ENCODE measurements around the gene MPC1L.
"Not testable (repeated sequence)": the region's sequence is repeated elsewhere in the genome, so short reads cannot be mapped to it uniquely, and the experiment has no call there.

The MPC1L gene

GRCh38 chrX:40623139-40623536 is at the start of gene MPC1L:
MPC1L (plus strand) TSS chrX:40623428; CDS start chrX:40623566, 138 bp downstream.
- DNase-seq (ENCODE audit: low read depth, low spot score) = no peak
- H3K27ac ChIP-seq = no peak within 1 kb of the TSS

DNA sequence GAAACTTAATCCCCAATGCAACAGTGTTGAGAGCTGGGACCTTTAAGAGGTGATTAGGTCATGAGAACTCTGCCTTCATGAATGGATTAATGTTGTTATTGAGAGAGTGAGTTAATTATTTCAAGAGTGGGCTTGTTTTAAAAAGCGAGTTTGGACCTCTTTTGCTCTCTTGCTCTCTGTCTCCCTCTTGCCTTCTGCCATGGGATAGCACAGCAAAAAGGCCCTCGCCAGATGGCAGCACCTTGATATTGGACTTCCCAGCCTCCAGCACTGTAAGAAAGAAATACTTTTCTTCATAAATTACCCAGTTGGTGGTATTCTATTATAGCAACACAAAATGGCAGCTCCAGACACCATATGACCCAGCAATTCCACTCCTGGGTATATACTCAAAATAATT is 49.5 kb upstream of the MPC1L start:
- DNase-seq (ENCODE audit: low read depth, low spot score) = no peak
- no peak overlapping the region for H3K27ac ChIP-seq

- DNase-seq (ENCODE audit: low read depth, low spot score) = peak; percentile 12
- not testable (repeated sequence) for H3K27ac ChIP-seq
Measured at GRCh38 chrX:40575411-40575810, 47.8 kb upstream of the MPC1L start.

- DNase-seq (ENCODE audit: low read depth, low spot score) = no peak
Measured at GRCh38 chrX:40576291-40576690, 46.9 kb upstream of the MPC1L start.

DNA sequence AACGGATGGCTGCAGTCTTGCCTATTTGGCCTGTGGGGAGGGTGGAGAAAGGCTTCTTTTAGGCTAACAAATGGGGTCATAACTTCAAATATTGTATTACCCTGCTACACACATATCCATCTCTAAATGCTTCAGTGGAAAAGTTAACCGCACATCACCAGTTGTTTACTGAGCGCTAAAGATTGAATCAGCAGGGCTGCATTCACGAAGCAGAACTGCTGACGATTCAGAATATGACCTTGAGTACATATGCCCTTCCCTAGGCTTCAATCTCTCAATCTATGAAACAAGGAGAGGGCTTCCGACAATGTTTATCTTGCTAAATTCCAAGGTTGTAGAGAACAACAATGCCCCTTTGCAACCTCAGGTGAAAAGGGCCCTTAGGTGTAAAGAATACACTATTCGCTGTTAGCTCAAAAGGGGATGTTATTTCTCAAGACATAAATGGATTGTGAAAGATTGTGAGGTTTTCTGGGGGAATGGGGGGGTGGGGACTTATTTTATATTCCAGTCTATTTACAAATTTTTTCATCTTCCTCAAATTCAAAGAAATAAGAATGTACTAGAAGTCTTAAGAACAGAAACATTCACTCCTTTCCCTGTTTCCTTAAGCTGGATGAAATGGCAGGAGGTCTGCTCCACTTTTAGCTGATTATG is 45.1 kb upstream of the MPC1L start:
- no peak for DNase-seq (ENCODE audit: low read depth, low spot score)
- H3K27ac ChIP-seq = no peak overlapping the region

More at GRCh38 chrX:40576291-40576690, 46.9 kb upstream of the MPC1L start:
- no peak overlapping the region for H3K27ac ChIP-seq

DNA sequence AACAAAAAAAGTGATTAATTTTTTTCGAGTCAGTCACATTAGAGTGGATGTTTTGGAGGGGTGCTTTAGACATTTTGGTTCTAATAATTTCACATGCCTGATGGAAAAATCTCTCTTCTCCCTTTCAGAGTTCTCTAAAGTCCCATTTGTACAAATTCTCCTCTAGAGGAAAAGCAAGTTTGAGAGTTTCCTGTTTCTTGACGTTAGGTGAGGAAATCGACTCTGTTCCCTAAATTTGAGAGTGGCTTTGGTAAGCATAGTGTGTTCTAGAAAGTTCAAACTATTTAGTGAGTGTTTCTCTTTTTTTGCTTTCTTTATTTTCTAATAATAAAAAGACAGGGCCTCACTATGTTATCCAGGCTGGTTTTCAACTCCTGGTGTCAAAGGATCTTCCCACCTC is 44.1 kb upstream of the MPC1L start:
- DNase-seq (ENCODE audit: low read depth, low spot score) = no peak
- no peak overlapping the region for H3K27ac ChIP-seq

- DNase-seq (ENCODE audit: low read depth, low spot score) = no peak
Measured at GRCh38 chrX:40579900-40580536, 43.2 kb upstream of the MPC1L start.

DNA sequence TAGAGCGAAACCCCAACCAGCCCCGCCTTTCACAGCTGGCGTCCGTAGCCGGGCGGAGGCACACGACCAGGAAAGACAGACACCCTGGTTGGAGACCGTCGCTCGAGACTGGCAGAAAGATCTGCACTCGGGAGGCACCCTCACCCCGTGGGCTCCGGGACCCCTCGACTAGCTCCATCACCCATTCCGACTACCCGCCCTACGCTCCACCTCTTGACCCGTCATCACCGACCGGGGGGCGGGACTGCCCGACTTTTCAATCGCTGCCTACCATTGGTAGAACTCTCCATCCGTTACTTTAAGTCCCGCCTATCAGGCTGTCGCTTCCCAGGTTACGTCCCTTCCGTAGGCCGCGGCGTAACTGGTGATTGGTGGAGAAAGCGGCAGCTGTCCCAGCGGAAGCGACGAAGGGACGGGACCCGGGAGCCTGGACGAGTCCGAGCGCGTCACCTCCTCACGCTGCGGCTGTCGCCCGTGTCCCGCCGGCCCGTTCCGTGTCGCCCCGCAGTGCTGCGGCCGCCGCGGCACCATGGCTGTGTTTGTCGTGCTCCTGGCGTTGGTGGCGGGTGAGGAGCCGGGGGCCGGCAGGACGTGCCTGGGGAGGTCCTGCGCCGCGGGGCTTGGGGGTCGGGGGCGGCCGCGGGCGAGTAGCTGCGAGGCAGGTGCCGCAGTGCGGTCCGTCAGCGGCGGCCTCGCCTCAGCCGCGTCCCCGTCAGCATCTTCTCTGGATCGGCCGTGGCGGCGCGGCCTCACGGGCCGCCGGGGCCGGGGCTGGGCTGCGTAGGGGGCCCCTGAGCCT is 42.5 kb upstream of the MPC1L start, which contains the start of gene ATP6AP2:
TSS of gene ATP6AP2 (plus strand) at position 434 of the 799 bp plus-strand sequence. CDS start at position 530, 96 bp downstream.
- DNase-seq (ENCODE audit: low read depth, low spot score) = peak; percentile 58

More at GRCh38 chrX:40579900-40580536, 43.2 kb upstream of the MPC1L start:
- peak overlapping the region; percentile 87 for H3K27ac ChIP-seq

GRCh38 chrX:40581336-40581920 is 41.8 kb upstream of the MPC1L start:
- DNase-seq (ENCODE audit: low read depth, low spot score) = peak; percentile 0
- H3K27ac ChIP-seq = peak overlapping the region; percentile 87

More for the DNA sequence above, 42.5 kb upstream of the MPC1L start, which contains the start of gene ATP6AP2:
- peak within 1 kb of the TSS; percentile 87 for H3K27ac ChIP-seq

DNA sequence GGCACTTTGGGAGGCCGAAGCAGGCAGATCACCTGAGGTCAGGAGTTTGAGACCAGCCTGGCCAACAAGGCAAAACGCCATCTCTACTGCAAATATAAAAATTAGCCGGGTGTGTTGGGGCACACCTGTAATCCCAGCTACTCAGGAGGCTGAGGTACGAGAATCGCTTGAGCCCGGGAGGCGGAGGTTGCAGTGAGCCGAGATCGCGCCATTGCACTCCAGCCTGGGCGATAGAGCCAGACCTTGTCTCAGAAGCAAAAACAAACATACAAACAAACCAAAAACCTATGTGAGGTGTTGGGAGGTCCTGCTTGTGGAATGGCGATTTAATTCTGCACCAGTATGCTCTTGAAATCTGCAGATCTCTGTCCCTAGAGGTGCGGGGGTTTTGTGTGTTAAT is 41.0 kb upstream of the MPC1L start:
- DNase-seq (ENCODE audit: low read depth, low spot score) = not testable (repeated sequence)
- peak overlapping the region; percentile 87 for H3K27ac ChIP-seq

DNA sequence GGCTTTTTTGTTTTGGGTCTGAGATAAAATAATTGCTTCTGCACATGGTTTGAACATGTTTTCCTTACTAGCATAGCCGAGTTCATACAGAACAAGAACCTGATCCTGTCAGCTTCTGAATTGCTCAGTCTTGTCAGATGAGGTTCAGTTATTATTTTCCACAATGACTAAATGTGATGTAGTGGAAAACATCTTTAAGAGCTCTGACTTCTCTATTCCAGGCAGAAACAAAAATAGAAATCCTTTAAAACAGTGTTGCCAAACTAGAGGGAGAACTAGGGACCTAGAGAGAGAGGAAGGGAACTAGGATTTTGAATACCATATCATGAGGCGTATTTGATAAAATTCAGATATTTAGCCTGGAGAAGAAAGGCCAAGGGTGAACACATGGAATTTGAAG is 40.4 kb upstream of the MPC1L start:
- H3K27ac ChIP-seq = no peak overlapping the region
- DNase-seq (ENCODE audit: low read depth, low spot score) = no peak

DNA sequence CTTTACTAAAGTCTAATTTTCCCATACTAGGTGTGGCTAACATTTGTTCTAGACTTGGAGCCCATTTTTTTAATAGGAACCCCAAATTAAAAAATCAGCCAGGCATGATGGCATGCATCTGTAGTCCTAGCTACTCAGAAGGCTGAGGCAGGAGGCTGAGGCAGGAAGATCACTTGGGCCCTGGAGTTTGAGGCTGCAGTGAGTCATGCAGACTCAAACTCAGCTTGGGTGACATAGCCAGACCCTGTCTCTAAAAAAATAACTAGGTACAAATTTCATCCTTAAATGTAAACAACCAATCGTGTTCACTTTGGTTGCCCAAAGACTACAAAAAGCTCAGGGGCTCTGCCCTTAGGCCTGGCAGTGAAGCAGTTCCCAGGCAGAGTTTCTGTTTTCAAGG is 35.6 kb upstream of the MPC1L start:
- DNase-seq (ENCODE audit: low read depth, low spot score); H3K27ac ChIP-seq: not testable (repeated sequence)

DNA sequence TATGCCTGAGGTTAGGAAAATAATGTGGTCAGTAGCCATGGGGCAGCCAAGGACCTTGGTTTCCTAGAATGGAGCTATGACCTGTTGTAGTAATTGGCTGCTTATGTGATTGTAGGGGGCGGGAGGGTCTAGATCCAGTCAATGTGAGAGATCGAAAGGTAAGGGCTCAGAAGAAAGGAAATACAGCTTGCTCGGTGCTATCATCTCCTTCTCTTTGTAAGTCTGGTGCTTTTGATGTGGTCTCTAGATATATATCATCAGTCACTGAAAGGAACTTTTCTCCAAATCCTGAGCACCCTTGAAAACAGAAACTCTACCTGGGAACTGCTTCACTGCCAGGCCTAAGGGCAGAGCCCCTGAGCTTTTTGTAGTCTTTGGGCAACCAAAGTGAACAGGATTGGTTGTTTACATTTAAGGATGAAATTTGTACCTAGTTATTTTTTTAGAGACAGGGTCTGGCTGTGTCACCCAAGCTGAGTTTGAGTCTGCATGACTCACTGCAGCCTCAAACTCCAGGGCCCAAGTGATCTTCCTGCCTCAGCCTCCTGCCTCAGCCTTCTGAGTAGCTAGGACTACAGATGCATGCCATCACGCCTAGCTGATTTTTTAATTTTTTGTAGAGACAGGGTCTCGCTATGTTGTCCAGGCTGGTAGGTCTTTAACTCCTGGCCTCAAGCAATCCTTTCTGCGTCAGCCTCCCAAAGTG is 33.5 kb upstream of the MPC1L start:
- DNase-seq (ENCODE audit: low read depth, low spot score); H3K27ac ChIP-seq: not testable (repeated sequence)

GRCh38 chrX:40603446-40603845 is 19.8 kb upstream of the MPC1L start:
- H3K27ac ChIP-seq = no peak overlapping the region
- no peak for DNase-seq (ENCODE audit: low read depth, low spot score)

DNA sequence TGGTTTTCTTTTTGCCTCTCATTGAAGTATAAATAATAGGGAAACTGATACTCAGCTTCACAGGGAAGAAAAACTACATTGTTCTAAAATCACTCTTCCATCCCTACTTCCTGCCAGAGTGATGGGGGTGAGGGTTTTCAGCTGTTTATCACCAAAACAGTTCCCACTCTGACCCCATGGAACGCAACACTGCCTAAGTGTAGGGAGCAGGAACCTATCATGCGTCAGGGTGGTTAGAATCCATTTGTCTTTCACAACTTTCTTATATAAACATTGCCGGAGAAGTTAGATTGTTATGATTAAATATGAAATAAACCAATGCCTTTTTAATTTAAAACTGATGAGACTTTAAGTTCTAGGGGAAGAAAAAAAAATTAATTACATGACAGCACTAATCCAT is 15.8 kb upstream of the MPC1L start:
- DNase-seq (ENCODE audit: low read depth, low spot score) = no peak
- H3K27ac ChIP-seq = no peak overlapping the region

GRCh38 chrX:40612511-40612910 is 10.7 kb upstream of the MPC1L start:
- no peak overlapping the region for H3K27ac ChIP-seq
- DNase-seq (ENCODE audit: low read depth, low spot score) = no peak

- no peak for DNase-seq (ENCODE audit: low read depth, low spot score)
- H3K27ac ChIP-seq = no peak overlapping the region
Measured at GRCh38 chrX:40615976-40616375, 7.3 kb upstream of the MPC1L start.

- no peak overlapping the region for H3K27ac ChIP-seq
Measured at GRCh38 chrX:40617566-40617965, 5.7 kb upstream of the MPC1L start.

DNA sequence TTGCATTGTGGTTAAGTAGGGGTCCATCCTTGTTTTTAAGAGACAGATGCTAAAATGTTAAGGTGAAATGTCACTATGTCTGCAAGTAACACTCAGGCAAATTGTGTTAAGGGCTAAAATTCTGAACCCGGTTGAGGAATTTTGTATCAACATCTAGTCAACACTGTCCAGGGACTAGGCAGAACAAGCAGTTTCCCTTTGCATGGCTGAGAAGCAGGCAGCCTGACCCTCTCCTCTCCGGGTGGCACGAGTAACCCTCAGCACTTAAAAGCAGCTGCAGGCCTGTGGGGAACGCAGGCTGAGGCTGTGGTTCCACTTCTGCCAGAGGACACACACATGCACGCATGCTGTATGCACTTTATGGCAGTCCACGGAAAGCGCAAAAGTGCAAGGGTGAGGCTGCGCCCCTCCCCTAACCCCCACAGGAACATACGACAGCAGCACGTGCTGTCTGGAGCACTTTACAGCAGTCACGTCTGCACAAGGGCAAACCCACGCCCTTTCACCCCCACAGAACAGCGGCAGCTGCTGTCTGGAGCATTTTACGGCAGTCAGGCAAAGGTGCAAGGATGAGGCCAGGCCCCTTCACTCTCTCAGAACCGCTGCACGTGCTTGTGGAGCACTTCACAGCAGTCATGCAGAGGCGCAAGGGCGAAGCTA is 619 bp upstream of the MPC1L start:
- H3K27ac ChIP-seq = no peak overlapping the region
- DNase-seq (ENCODE audit: low read depth, low spot score) = no peak

More at GRCh38 chrX:40617566-40617965, 5.7 kb upstream of the MPC1L start:
- no peak for DNase-seq (ENCODE audit: low read depth, low spot score)

All from epithelial cell of prostate (primary cell).